Activated B cell treated with CpG ODN at 0.5 μM for 24 hours (primary cell): Measurements from ENCODE around the gene SFMBT1. TPM values are rescaled to one million over a fixed set of nuclear protein-coding genes. Genes with fewer than 3 reads are reported as not detected.

ENCODE experiments used
- ATAC-seq: fragments of 200-7000 bp; cut with Tn5 transposase; one replicate; pipeline ENCODE4 v1.10.0; 2021; ENCODE audit warnings: low read depth, mild to moderate bottlenecking, moderate library complexity
- CTCF ChIA-PET: fragments of 350-600 bp; sonication (Branson Sonifier 250); formaldehyde crosslinking; loops from one replicate; lab custom pipeline; 2021; ENCODE audit warnings: antibody characterized with exemption; lab: Charles Lee
- POLR2A ChIA-PET: fragments of 350-600 bp; sonication (Branson Sonifier 250); formaldehyde crosslinking; loops from one replicate; lab custom pipeline; 2021; ENCODE audit warnings: antibody characterized with exemption; lab: Charles Lee
- DNase-seq: peaks from one replicate; pipeline ENCODE4 v3.0.0; 2022
- H3K27ac Mint-ChIP-seq: one replicate; pipeline ENCODE4 v1.8.0; 2020; ENCODE audit warnings: mixed read lengths
- H3K27me3 Mint-ChIP-seq: one replicate; pipeline ENCODE4 v1.8.0; 2021; ENCODE audit warnings: mixed read lengths
- H3K36me3 Mint-ChIP-seq: one replicate; pipeline ENCODE4 v1.8.0; 2021; ENCODE audit warnings: low read depth, mixed read lengths
- H3K4me1 Mint-ChIP-seq: one replicate; pipeline ENCODE4 v1.8.0; 2021; ENCODE audit warnings: mixed read lengths
- H3K4me3 Mint-ChIP-seq: one replicate; pipeline ENCODE4 v1.8.0; 2020; ENCODE audit warnings: mild to moderate bottlenecking, mixed read lengths
- H3K9me3 Mint-ChIP-seq: one replicate; pipeline ENCODE4 v1.8.0; 2020; ENCODE audit warnings: mixed read lengths
- CTCF ChIP-seq: fragments of 200-600 bp; IDR thresholded peaks from one replicate; pipeline ENCODE4 v1.8.0; 2022; ENCODE audit warnings: antibody characterized with exemption, mild to moderate bottlenecking
- intact Hi-C: fragments of 100-400 bp; cut with micrococcal nuclease; formaldehyde crosslinking; loops from one replicate; pipeline ENCODE4 v1.15.1; 2024
- total RNA-seq: library from RNA; stranded (reverse); gene quantifications from 2 replicates; pipeline ENCODE4 v1.2.3, GENCODE V29; 2022

SFMBT1 gene
- total RNA-seq, 1 donor from 2014 or later: 31.6 TPM

DNA sequence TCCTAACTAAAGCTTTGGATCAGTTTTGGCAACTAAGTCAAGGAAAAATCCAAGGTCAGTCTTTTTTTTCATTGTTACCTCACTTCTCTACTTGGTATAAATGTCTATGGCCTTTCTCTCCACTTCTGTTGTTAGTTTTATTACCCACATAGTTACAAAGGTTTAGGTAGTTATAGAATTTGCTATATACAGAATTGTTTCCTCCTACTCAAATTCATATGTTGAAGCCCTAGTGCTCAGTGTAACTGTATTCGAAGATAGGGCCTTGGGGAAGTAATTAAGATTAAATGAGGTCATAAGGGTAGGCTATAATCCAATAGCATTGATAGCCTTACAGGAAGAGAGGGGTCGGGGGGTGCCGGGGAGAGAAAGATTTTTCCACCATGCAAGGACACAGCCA, 128.8 kb downstream of the SFMBT1 start:
- intact Hi-C loops: no loop called here
- H3K4me1 Mint-ChIP-seq: no peaks in the 10 kb centered on the region
- no peaks in the 10 kb centered on the region for H3K9me3 Mint-ChIP-seq
- peaks cover 78% of the 10 kb centered on the region for H3K36me3 Mint-ChIP-seq
- H3K27me3 Mint-ChIP-seq: no peaks in the 10 kb centered on the region
- no peak for TF ChIP-seq CTCF
- no peak overlapping the region for H3K4me3 Mint-ChIP-seq
- H3K27ac Mint-ChIP-seq: no peak overlapping the region
- CTCF ChIA-PET: no interaction called here
- ATAC-seq (no peak), DNase-seq (no peak)
- POLR2A ChIA-PET: no interaction called here

GRCh38 chr3:52915294-52915693, 130.6 kb downstream of the SFMBT1 start:
- Mint-ChIP-seq H3K4me1 (no peaks in the 10 kb centered on the region), H3K36me3 (peaks cover 77% of the 10 kb centered on the region), H3K27ac (no peak overlapping the region), H3K4me3 (no peak overlapping the region), H3K9me3 (no peaks in the 10 kb centered on the region), H3K27me3 (no peaks in the 10 kb centered on the region)
- no peak for TF ChIP-seq CTCF
- ChIA-PET POLR2A (no interaction called here), CTCF (no interaction called here)
- no peak for ATAC-seq
- DNase-seq: no peak
- intact Hi-C loops: no loop called here

DNA sequence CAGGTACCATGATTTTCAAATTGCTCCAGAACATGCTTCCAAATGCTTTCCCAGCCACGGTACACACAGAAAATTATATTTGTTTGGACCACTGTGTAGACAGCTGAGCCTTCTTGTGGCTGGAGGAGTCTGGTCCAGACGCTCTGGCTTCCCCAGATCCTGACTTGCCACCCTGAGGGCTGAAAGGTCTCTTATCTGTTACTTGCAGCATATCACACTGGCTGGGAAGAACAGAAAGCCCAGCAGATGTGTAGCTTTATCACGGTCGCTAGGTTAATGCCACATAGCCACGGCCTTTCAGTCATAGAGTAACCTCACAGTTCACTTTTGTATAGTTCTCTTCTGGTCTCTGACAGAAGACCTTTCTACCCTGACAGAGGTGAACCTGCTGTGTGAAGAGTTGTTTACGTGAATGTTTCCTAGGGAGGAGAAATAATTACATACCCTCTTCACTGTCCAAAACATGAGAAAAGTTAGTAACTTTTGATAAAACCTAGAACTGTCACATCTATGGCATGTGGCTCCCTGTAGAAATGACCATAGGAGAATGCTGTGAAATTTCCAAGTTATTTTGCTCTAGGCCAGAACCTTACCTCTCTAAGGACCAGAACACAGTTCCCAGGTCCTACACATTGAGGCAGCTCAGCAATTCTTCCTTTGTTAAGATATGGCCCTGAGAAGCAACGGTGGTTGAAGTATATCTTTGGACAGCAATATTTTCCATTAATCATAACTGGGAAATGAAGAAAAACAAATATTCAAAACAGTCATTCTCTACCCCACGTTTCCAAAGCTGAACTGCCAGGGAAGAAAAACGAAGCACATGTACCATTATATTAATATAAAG, 132.8 kb downstream of the SFMBT1 start:
- no peaks in the 10 kb centered on the region for H3K4me1 Mint-ChIP-seq
- intact Hi-C loops: no loop called here
- no peak for DNase-seq
- H3K27ac Mint-ChIP-seq: no peak overlapping the region
- no peaks in the 10 kb centered on the region for H3K9me3 Mint-ChIP-seq
- H3K36me3 Mint-ChIP-seq: peaks cover 73% of the 10 kb centered on the region
- no peak for ATAC-seq
- H3K27me3 Mint-ChIP-seq: no peaks in the 10 kb centered on the region
- ChIA-PET POLR2A (no interaction called here), CTCF (no interaction called here)
- no peak overlapping the region for H3K4me3 Mint-ChIP-seq
- no peak for TF ChIP-seq CTCF

GRCh38 chr3:52910823-52911222, 135.1 kb downstream of the SFMBT1 start:
- DNase-seq: no peak
- no peak overlapping the region for H3K4me3 Mint-ChIP-seq
- H3K27ac Mint-ChIP-seq: no peak overlapping the region
- no peaks in the 10 kb centered on the region for H3K27me3 Mint-ChIP-seq
- peaks cover 77% of the 10 kb centered on the region for H3K36me3 Mint-ChIP-seq
- CTCF ChIA-PET: no interaction called here
- ATAC-seq: no peak
- no peaks in the 10 kb centered on the region for H3K4me1 Mint-ChIP-seq
- no peaks in the 10 kb centered on the region for H3K9me3 Mint-ChIP-seq
- intact Hi-C loops: no loop called here
- TF ChIP-seq CTCF: no peak
- POLR2A ChIA-PET: no interaction called here

- intact Hi-C loops: loop anchor here (1.0 kb wide), 1 partner anchor 165 kb away; no protein-coding TSS in a partner anchor
- ATAC-seq: no peak
- ChIA-PET POLR2A (no interaction called here), CTCF (interaction anchor here (1.0 to 1.2 kb wide), 3 partner anchors 79 to 167 kb away, joined by 3 to 4 read pairs (median 3); no protein-coding TSS in a partner anchor)
- Mint-ChIP-seq H3K27ac (no peak overlapping the region), H3K9me3 (no peaks in the 10 kb centered on the region), H3K36me3 (peaks cover 77% of the 10 kb centered on the region), H3K4me3 (no peak overlapping the region), H3K4me1 (no peaks in the 10 kb centered on the region), H3K27me3 (no peaks in the 10 kb centered on the region)
- no peak for TF ChIP-seq CTCF
- DNase-seq: no peak
Observed at GRCh38 chr3:52907497-52907896, 138.4 kb downstream of the SFMBT1 start.
